ENCODE data around the gene ENGASE.

DNA sequence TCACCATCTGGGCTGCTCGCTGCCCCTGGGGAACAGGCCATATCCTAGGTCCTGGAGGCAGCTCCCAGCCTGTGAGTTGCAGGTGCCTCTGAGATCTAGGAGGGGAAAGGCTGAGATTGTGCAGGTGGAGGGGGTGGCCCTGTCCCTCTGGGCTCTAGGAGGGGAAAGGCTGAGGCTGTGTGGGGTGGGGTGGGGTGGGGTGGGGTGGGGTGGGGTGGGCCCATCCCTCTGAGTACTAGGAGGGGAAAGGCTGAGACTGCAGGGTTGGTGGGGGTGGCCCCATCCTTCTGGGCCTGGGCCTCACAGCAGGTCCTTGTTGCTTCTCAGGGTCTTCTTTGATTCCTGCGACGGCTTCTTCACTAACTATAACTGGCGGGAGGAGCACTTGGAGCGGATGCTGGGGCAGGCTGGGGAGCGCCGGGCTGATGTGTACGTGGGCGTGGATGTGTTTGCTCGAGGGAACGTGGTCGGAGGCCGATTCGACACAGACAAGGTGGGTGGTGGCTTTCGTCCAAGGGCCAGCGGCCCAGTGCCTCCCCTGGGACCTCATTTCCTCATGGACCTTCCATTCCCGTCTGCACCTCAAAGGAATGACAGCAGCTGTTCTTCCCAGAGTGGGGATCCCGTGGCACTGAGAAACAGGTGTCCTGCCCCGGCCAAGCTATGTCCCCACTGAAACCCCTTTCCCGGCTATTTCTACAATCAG is 7.1 kb downstream of the ENGASE start:
- TF ChIP-seq EP300 (IDR thresholded peaks at IDR 0.05) = no peak
- no peak for TF ChIP-seq POLR2A (IDR thresholded peaks at IDR 0.05; ENCODE audit: low read depth)
- TF ChIP-seq, protein P1, sequence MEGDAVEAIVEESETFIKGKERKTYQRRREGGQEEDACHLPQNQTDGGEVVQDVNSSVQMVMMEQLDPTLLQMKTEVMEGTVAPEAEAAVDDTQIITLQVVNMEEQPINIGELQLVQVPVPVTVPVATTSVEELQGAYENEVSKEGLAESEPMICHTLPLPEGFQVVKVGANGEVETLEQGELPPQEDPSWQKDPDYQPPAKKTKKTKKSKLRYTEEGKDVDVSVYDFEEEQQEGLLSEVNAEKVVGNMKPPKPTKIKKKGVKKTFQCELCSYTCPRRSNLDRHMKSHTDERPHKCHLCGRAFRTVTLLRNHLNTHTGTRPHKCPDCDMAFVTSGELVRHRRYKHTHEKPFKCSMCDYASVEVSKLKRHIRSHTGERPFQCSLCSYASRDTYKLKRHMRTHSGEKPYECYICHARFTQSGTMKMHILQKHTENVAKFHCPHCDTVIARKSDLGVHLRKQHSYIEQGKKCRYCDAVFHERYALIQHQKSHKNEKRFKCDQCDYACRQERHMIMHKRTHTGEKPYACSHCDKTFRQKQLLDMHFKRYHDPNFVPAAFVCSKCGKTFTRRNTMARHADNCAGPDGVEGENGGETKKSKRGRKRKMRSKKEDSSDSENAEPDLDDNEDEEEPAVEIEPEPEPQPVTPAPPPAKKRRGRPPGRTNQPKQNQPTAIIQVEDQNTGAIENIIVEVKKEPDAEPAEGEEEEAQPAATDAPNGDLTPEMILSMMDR (IDR thresholded peaks at IDR 0.05) = no peak
